Stimulated activated memory B cell treated with anti-CD40 and anti-IgM and Interleukin-4, amounts not matched to agents 10 μg/mL and 1 μg/mL and 100 μg/mL, for 72 hours (primary cell): ENCODE measurements around the gene IFT122.
"Not testable (repeated sequence)": the region's sequence is repeated elsewhere in the genome, so short reads cannot be mapped to it uniquely, and the experiment has no call there.

Experiments used
- ATAC-seq: fragments of 150-1000 bp; cut with Tn5 transposase; 2 replicates; pipeline ENCODE4 v1.10.0; 2021
- H3K27ac Mint-ChIP-seq: one replicate; pipeline ENCODE4 v1.8.0; 2022; ENCODE audit warnings: mild to moderate bottlenecking, mixed read lengths
- H3K27me3 Mint-ChIP-seq: one replicate; pipeline ENCODE4 v1.8.0; 2022; ENCODE audit warnings: mixed read lengths
- H3K36me3 Mint-ChIP-seq: one replicate; pipeline ENCODE4 v1.8.0; 2022; ENCODE audit warnings: mixed read lengths
- H3K4me1 Mint-ChIP-seq: one replicate; pipeline ENCODE4 v1.8.0; 2022; ENCODE audit warnings: mixed read lengths
- H3K4me3 Mint-ChIP-seq: one replicate; pipeline ENCODE4 v1.8.0; 2022; ENCODE audit warnings: mild to moderate bottlenecking, moderate library complexity, mixed read lengths
- H3K9me3 Mint-ChIP-seq: one replicate; pipeline ENCODE4 v1.8.0; 2022; ENCODE audit warnings: mixed read lengths

The IFT122 gene

DNA sequence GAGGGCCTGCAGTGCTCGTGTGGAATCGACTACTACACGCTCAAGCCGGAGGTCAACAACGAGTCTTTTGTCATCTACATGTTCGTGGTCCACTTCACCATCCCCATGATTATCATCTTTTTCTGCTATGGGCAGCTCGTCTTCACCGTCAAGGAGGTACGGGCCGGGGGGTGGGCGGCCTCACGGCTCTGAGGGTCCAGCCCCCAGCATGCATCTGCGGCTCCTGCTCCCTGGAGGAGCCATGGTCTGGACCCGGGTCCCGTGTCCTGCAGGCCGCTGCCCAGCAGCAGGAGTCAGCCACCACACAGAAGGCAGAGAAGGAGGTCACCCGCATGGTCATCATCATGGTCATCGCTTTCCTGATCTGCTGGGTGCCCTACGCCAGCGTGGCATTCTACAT is 92.2 kb downstream of the IFT122 start:
- no peak for ATAC-seq
- H3K9me3 Mint-ChIP-seq: no peaks in the 10 kb centered on the region
- H3K4me1 Mint-ChIP-seq: peaks cover under 1% of the 10 kb centered on the region
- H3K36me3 Mint-ChIP-seq: no peaks in the 10 kb centered on the region
- no peak overlapping the region for H3K4me3 Mint-ChIP-seq
- H3K27ac Mint-ChIP-seq: no peak overlapping the region
- H3K27me3 Mint-ChIP-seq: peaks cover 28% of the 10 kb centered on the region

GRCh38 chr3:129533406-129533805 is 93.4 kb downstream of the IFT122 start:
- Mint-ChIP-seq H3K27me3 (peaks cover 32% of the 10 kb centered on the region), H3K9me3 (no peaks in the 10 kb centered on the region), H3K27ac (no peak overlapping the region), H3K36me3 (no peaks in the 10 kb centered on the region), H3K4me1 (no peaks in the 10 kb centered on the region), H3K4me3 (no peak overlapping the region)
- ATAC-seq: no peak

GRCh38 chr3:129534428-129535027 is 94.5 kb downstream of the IFT122 start:
- Mint-ChIP-seq H3K4me1 (no peaks in the 10 kb centered on the region), H3K27ac (no peak overlapping the region), H3K9me3 (no peaks in the 10 kb centered on the region), H3K36me3 (no peaks in the 10 kb centered on the region), H3K4me3 (no peak overlapping the region), H3K27me3 (peaks cover 32% of the 10 kb centered on the region)
- no peak for ATAC-seq

DNA sequence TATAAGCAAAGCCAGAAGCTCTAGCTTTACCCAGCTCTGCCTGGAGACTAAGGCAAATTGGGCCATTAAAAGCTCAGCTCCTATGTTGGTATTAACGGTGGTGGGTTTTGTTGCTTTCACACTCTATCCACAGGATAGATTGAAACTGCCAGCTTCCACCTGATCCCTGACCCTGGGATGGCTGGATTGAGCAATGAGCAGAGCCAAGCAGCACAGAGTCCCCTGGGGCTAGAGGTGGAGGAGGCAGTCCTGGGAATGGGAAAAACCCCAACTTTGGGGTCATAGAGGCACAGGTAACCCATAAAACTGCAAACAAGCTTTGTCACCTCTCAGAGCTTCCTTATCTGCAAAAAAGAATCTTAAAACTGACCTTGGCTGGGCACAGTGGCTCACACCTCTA is 95.1 kb downstream of the IFT122 start:
- H3K4me3 Mint-ChIP-seq: no peak overlapping the region
- no peak overlapping the region for H3K27ac Mint-ChIP-seq
- H3K36me3 Mint-ChIP-seq: no peaks in the 10 kb centered on the region
- no peak for ATAC-seq
- H3K4me1 Mint-ChIP-seq: no peaks in the 10 kb centered on the region
- no peaks in the 10 kb centered on the region for H3K9me3 Mint-ChIP-seq
- peaks cover 32% of the 10 kb centered on the region for H3K27me3 Mint-ChIP-seq

DNA sequence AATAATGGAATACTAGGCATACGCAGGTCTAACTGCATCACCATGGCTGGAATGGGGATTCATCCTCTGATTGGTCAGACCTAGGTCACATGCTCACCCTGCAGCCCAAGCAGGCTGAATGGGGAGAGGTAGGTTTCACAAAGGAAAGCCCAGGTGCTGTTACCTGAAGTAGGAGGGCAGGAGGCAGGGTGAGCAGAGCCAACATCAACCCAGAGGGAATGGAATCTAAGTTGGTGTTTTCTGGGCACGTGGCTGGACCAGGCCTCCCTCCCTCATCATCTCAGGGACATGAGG is 96.3 kb downstream of the IFT122 start:
- Mint-ChIP-seq H3K27ac (no peak overlapping the region), H3K4me1 (no peaks in the 10 kb centered on the region), H3K27me3 (peaks cover 25% of the 10 kb centered on the region), H3K4me3 (no peak overlapping the region), H3K9me3 (no peaks in the 10 kb centered on the region), H3K36me3 (no peaks in the 10 kb centered on the region)
- no peak for ATAC-seq

- Mint-ChIP-seq H3K27ac (no peak overlapping the region), H3K4me3 (no peak overlapping the region), H3K27me3 (peaks cover 20% of the 10 kb centered on the region), H3K36me3 (no peaks in the 10 kb centered on the region), H3K9me3 (no peaks in the 10 kb centered on the region), H3K4me1 (no peaks in the 10 kb centered on the region)
- no peak for ATAC-seq
Observed at GRCh38 chr3:129536804-129537203, 96.8 kb downstream of the IFT122 start.

GRCh38 chr3:129539206-129539605 is 99.2 kb downstream of the IFT122 start:
- Mint-ChIP-seq H3K27me3 (peaks cover 8% of the 10 kb centered on the region), H3K4me3 (no peak overlapping the region), H3K27ac (no peak overlapping the region), H3K9me3 (no peaks in the 10 kb centered on the region), H3K36me3 (no peaks in the 10 kb centered on the region), H3K4me1 (no peaks in the 10 kb centered on the region)
- ATAC-seq: no peak

GRCh38 chr3:129540776-129541516 is 100.9 kb downstream of the IFT122 start:
- Mint-ChIP-seq H3K9me3 (no peaks in the 10 kb centered on the region), H3K4me1 (no peaks in the 10 kb centered on the region), H3K36me3 (no peaks in the 10 kb centered on the region), H3K27me3 (peaks cover 8% of the 10 kb centered on the region), H3K27ac (no peak overlapping the region), H3K4me3 (no peak overlapping the region)
- no peak for ATAC-seq

- H3K4me1 Mint-ChIP-seq: no peaks in the 10 kb centered on the region
- H3K36me3 Mint-ChIP-seq: no peaks in the 10 kb centered on the region
- peak; percentile 13 for ATAC-seq
- no peak overlapping the region for H3K4me3 Mint-ChIP-seq
- no peaks in the 10 kb centered on the region for H3K27me3 Mint-ChIP-seq
- no peaks in the 10 kb centered on the region for H3K9me3 Mint-ChIP-seq
- no peak overlapping the region for H3K27ac Mint-ChIP-seq
Observed at GRCh38 chr3:129542747-129543146, 102.7 kb downstream of the IFT122 start.

DNA sequence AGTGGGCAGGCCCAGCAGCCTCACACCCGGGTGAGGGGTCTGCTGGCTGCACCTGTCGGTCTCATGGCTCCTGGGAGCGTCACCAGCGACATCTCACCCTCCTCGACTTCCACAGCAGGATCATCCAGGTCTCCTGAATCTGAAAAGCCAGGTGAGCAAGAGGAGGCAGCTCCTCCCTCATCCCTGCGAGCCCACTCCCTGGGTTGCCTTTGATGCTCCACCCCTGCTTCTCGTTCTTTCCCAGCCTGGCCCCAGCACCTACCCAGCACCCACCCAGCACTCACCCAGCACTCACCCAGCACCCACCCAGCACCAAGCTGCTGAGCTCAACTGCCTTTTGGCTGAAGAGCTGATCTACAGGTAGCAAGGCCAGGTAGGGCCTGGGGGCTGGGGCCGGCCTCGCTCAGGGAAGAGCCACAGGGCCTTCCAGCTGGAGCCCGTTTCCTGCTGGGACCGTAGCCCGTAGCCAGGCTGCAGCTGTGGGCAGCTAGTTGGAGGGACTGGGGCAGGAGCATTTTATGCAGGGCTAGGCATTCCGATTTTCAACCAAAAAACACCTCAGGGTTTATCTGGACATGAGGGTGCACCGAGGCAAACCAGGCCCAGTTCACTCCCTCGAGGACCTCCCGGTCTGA is 103.2 kb downstream of the IFT122 start, which contains the start of gene H1-8:
TSS of gene H1-8 (plus strand) at position 20 of the 635 bp plus-strand sequence. CDS start at position 64, 44 bp downstream.
- no peaks in the 10 kb centered on the region for H3K9me3 Mint-ChIP-seq
- no peaks in the 10 kb centered on the region for H3K4me1 Mint-ChIP-seq
- no peak within 1 kb of the TSS for H3K27ac Mint-ChIP-seq
- H3K27me3 Mint-ChIP-seq: no peaks in the 10 kb centered on the region
- no peak for ATAC-seq
- no peaks in the 10 kb centered on the region for H3K36me3 Mint-ChIP-seq
- H3K4me3 Mint-ChIP-seq: no peak within 1 kb of the TSS

- Mint-ChIP-seq H3K36me3 (no peaks in the 10 kb centered on the region), H3K9me3 (no peaks in the 10 kb centered on the region), H3K4me1 (no peaks in the 10 kb centered on the region), H3K27me3 (no peaks in the 10 kb centered on the region), H3K27ac (no peak overlapping the region), H3K4me3 (no peak overlapping the region)
- ATAC-seq: no peak
Observed at GRCh38 chr3:129543999-129544398, 104.0 kb downstream of the IFT122 start.

GRCh38 chr3:129545951-129546350 is 105.9 kb downstream of the IFT122 start:
- H3K27me3 Mint-ChIP-seq, H3K9me3 Mint-ChIP-seq, H3K4me3 Mint-ChIP-seq, H3K4me1 Mint-ChIP-seq, H3K27ac Mint-ChIP-seq, H3K36me3 Mint-ChIP-seq, ATAC-seq: not testable (repeated sequence)

- Mint-ChIP-seq H3K36me3 (no peaks in the 10 kb centered on the region), H3K4me3 (no peak overlapping the region), H3K27ac (no peak overlapping the region), H3K4me1 (no peaks in the 10 kb centered on the region), H3K9me3 (no peaks in the 10 kb centered on the region), H3K27me3 (no peaks in the 10 kb centered on the region)
- no peak for ATAC-seq
Observed at GRCh38 chr3:129547241-129547640, 107.2 kb downstream of the IFT122 start.

GRCh38 chr3:129548104-129548965 is 108.3 kb downstream of the IFT122 start:
- no peaks in the 10 kb centered on the region for H3K36me3 Mint-ChIP-seq
- ATAC-seq: no peak
- no peak overlapping the region for H3K4me3 Mint-ChIP-seq
- no peaks in the 10 kb centered on the region for H3K9me3 Mint-ChIP-seq
- H3K27me3 Mint-ChIP-seq: peaks cover 9% of the 10 kb centered on the region
- peak overlapping the region; percentile 49 for H3K27ac Mint-ChIP-seq
- no peaks in the 10 kb centered on the region for H3K4me1 Mint-ChIP-seq

- H3K36me3 Mint-ChIP-seq: no peaks in the 10 kb centered on the region
- H3K9me3 Mint-ChIP-seq: no peaks in the 10 kb centered on the region
- H3K27ac Mint-ChIP-seq: no peak overlapping the region
- H3K4me3 Mint-ChIP-seq: no peak overlapping the region
- H3K27me3 Mint-ChIP-seq: peaks cover 9% of the 10 kb centered on the region
- peaks cover 3% of the 10 kb centered on the region for H3K4me1 Mint-ChIP-seq
- ATAC-seq: no peak
Observed at GRCh38 chr3:129549006-129549800, 109.2 kb downstream of the IFT122 start.
